A549 treated with Mapracorat at 1 μM for 4 hours (cell line): ENCODE data around the gene TMOD4. TPM values are rescaled to one million over a fixed set of nuclear protein-coding genes. Genes with fewer than 3 reads are reported as not detected.

Experiments used
- total RNA-seq: library from RNA; stranded (reverse); fragments of 200-300 nt; extraction: Qiagen RNA extraction; gene quantifications from 5 replicates; pipeline ENCODE4 v1.2.3, GENCODE V29; 2022

TMOD4 gene
- 0.25 to 0.32 TPM (median 0.30 TPM) in 3 of 5 replicates, not detected in the others for total RNA-seq

GRCh38 chr1:151175863-151176262 is at the start of gene TMOD4:
Gene TMOD4, minus strand, starts transcription at chr1:151175981. Its CDS starts 1,106 bp downstream, at chr1:151174875.

GRCh38 chr1:151198254-151199127 is 22.7 kb upstream of the TMOD4 start, which contains the start of gene PIP5K1A:
Gene PIP5K1A, plus strand, starts transcription at chr1:151198552. Its CDS starts 445 bp downstream, at chr1:151198997.

GRCh38 chr1:151189637-151190445 is 14.1 kb upstream of the TMOD4 start, which contains the start of gene VPS72:
Gene VPS72, minus strand, starts transcription at chr1:151190197. Its CDS starts 76 bp downstream, at chr1:151190121.

GRCh38 chr1:151165738-151166504 is 9.9 kb downstream of the TMOD4 start, which contains the start of the genes LYSMD1 and SCNM1:
Gene LYSMD1, minus strand, starts transcription at chr1:151165902. Its CDS starts 644 bp downstream, at chr1:151165258.
Gene SCNM1, plus strand, starts transcription at chr1:151166144. Its CDS starts 9 bp downstream, at chr1:151166153.

GRCh38 chr1:151156515-151156819 is 19.3 kb downstream of the TMOD4 start, which contains the start of gene TNFAIP8L2:
Gene TNFAIP8L2, plus strand, starts transcription at chr1:151156649. Its CDS starts 2,049 bp downstream, at chr1:151158698.

GRCh38 chr1:151146412-151147131 is 29.2 kb downstream of the TMOD4 start, which contains the start of gene SEMA6C:
Gene SEMA6C, minus strand, starts transcription at chr1:151146631. Its CDS starts 4,010 bp downstream, at chr1:151142621.

Other genes with a start within 250 kb of the TMOD4 start
- 21.2 to 26.1 TPM (median 23.9 TPM) in 5 replicates for gene SETDB1, start 249.6 kb downstream of the TMOD4 start, total RNA-seq
- gene CERS2, start 201.1 kb downstream of the TMOD4 start, total RNA-seq: 239 to 262 TPM (median 246 TPM) in 5 replicates
- 0.51 to 1.2 TPM (median 0.92 TPM) in 5 replicates for gene ANXA9, start 193.7 kb downstream of the TMOD4 start, total RNA-seq
- gene MINDY1, start 169.1 kb downstream of the TMOD4 start, total RNA-seq: 2.1 to 3.7 TPM (median 2.8 TPM) in 5 replicates
- gene PRUNE1, start 167.5 kb downstream of the TMOD4 start, total RNA-seq: 11.3 to 15.4 TPM (median 15.0 TPM) in 5 replicates
- 0.06 to 0.30 TPM (median 0.15 TPM) in 5 replicates for gene BNIPL, start 139.4 kb downstream of the TMOD4 start, total RNA-seq
- 5.7 to 8.6 TPM (median 6.6 TPM) in 5 replicates for gene C1orf56, start 128.2 kb downstream of the TMOD4 start, total RNA-seq
- gene CDC42SE1, start 116.4 kb downstream of the TMOD4 start, total RNA-seq: 76.7 to 92.0 TPM (median 80.0 TPM) in 5 replicates
- 13.2 to 16.7 TPM (median 16.1 TPM) in 5 replicates for gene MLLT11, start 115.6 kb downstream of the TMOD4 start, total RNA-seq
- gene GABPB2, start 105.2 kb downstream of the TMOD4 start, total RNA-seq: 2.4 to 3.1 TPM (median 2.9 TPM) in 5 replicates
- 1.5 to 2.6 TPM (median 1.7 TPM) in 5 replicates for gene SEMA6C, start 29.4 kb downstream of the TMOD4 start, total RNA-seq
- not detected in 5 replicates for gene TNFAIP8L2, start 19.3 kb downstream of the TMOD4 start, total RNA-seq
- gene LYSMD1, start 10.1 kb downstream of the TMOD4 start, total RNA-seq: 5.1 to 7.5 TPM (median 6.3 TPM) in 5 replicates
- gene SCNM1, start 9.8 kb downstream of the TMOD4 start, total RNA-seq: 44.5 to 47.6 TPM (median 46.1 TPM) in 5 replicates
- 42.7 to 63.6 TPM (median 44.0 TPM) in 5 replicates for gene VPS72, start 14.2 kb upstream of the TMOD4 start, total RNA-seq
- 45.0 to 60.9 TPM (median 49.8 TPM) in 5 replicates for gene PIP5K1A, start 22.6 kb upstream of the TMOD4 start, total RNA-seq
- gene PSMD4, start 78.8 kb upstream of the TMOD4 start, total RNA-seq: 173 to 208 TPM (median 192 TPM) in 5 replicates
- gene ZNF687, start 106.3 kb upstream of the TMOD4 start, total RNA-seq: 10.6 to 14.6 TPM (median 12.9 TPM) in 5 replicates
- 22.7 to 27.1 TPM (median 25.0 TPM) in 5 replicates for gene PI4KB, start 151.4 kb upstream of the TMOD4 start, total RNA-seq
- 18.8 to 24.9 TPM (median 21.2 TPM) in 5 replicates for gene RFX5, start 171.3 kb upstream of the TMOD4 start, total RNA-seq
- gene SELENBP1, start 196.7 kb upstream of the TMOD4 start, total RNA-seq: 5.7 to 8.9 TPM (median 6.7 TPM) in 5 replicates
- gene PSMB4, start 223.6 kb upstream of the TMOD4 start, total RNA-seq: 364 to 428 TPM (median 401 TPM) in 5 replicates